NCI-H1417 (cell line): ENCODE results near the gene C6orf47.

ENCODE experiments used
- DNase-seq, 3 experiments: peaks; one replicate each; lab custom pipeline; 2025; lab: John Stamatoyannopoulos, UW

The C6orf47 gene

DNA sequence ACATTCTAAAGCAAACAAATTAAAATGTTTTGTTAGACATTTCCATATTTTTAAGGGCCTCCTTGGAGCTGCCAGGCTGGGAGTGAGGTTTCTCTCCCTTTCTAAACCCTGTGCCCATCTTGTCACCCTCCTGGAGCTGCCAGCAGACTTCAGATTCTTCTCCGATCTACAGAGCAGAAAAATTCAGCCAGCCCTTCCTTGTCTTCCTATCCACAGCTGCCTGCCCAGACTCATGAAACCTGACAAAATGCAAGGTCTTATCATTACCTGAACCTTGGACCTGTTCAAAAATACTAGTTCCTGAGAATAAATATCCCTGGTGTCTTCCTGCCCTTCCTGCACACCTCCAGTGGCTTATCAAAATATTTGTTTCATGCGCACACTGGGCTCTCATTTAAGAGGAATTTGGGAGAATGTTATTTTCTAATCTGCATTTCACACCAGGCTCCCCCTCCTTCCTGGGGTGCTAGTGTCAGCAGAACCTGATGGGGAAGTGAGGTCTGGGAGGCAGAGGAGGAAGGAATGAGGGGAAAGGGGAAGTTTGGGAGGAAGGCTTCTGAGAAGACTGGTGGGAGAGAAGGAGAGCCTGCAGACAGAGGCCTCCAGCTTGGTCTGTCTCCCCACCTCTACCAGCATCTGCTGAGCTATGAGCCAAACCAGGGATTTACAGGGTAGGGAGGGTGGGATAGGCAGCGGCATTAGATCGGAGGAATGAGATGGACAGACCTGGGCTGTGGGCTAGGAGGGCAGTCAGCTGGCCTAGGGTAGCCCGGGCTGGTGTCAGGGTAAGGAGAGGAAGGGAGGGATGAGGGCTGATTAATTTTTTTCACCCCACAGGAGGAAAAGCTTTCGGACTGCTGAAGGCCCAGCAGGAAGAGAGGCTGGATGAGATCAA is 45.6 kb downstream of the C6orf47 start, which contains the start of gene AIF1:
AIF1 (plus strand) TSS at position 551 of the 895 bp plus-strand sequence; CDS start at position 647, 96 bp downstream.
- no peak for DNase-seq

GRCh38 chr6:31614075-31614619 is 46.4 kb downstream of the C6orf47 start:
- no peak for DNase-seq

DNA sequence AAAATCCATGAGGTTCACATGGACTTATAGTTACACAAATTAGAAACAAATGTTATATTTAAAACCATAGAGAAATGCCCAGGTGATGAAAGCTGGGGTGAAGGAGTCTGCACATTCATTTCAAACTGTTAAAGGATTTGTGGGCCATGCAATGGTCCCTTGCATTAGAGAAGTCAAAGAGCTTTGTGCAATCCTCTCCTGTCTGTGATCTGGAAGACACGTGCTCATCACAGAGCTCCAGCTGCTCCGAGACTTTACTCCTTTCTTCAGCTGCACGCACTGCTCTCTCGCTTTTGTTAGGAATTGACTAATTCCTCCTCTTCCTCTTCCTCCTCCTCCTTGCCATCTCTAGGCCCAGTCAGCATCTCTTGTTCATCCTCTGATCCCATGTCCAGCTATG is 49.6 kb downstream of the C6orf47 start:
- no peak for DNase-seq

DNA sequence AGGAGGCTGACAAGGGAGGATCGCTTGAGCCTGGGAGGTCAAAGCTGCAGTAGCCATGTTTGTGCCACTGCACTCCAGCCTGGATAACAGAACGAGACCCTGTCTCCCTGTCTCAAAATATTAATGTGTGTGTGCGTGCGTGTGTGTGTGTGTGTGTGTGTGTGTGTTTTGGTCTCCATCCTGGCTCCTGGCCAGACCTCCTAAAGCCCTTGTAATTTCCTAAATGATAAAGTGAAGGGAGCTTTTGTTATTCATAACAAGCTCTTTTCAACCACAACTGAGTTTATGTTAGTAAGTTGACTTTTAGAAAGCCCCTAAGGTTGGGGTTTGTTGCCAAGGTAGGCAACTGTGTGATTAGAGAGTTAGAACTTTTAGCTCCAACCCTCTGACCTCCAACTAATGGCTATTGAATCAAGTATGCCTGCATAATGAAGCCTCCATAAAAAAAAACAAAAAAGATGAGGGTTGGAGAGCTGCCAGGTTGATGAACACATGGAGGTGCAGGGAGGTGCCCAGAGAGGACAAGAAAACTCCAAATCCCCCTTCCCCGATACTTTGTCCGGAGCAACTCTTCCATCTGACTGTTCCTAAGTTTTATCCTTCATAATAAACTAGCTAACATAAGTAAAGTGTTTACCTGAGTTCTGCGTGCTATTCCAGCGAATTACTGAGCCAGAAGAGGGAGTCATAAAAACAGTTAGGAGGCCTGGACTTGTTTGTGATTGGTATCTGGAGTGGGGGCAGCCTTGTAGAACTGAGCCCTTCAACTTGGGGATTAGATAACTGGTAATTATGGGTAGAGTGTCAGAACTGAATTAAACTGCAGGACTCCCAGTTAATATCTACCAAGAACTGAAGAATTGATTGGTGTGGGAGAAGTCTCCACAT is 50.8 kb downstream of the C6orf47 start:
- DNase-seq: peak in 2 of 3 experiments; percentile 54 to 78
